ENCODE measurements around the gene GALNT11.

GALNT11 gene

GRCh38 chr7:152128252-152128651 is 102.8 kb downstream of the GALNT11 start:
- H3K27me3 ChIP-seq (ENCODE audit: insufficient read depth, low read length): no peaks in the 10 kb centered on the region
- H3K27ac ChIP-seq (ENCODE audit: low read depth, low read length, poor library complexity, severe bottlenecking): no peak overlapping the region
- H3K4me2 ChIP-seq (ENCODE audit: low read length): no peak overlapping the region
- no peaks in the 10 kb centered on the region for H4K20me1 ChIP-seq (ENCODE audit: insufficient read depth, low read length)
- no peaks in the 10 kb centered on the region for H3K4me1 ChIP-seq (ENCODE audit: insufficient read depth, low read length, severe bottlenecking)
- peaks cover 98% of the 10 kb centered on the region for H3K36me3 ChIP-seq (ENCODE audit: insufficient read depth, low read length)
- no peak overlapping the region for H3K4me3 ChIP-seq (ENCODE audit: low read depth, low read length, poor library complexity, severe bottlenecking)
- no peaks in the 10 kb centered on the region for H3K9me2 ChIP-seq (ENCODE audit: low read depth, low read length)
- H3K79me2 ChIP-seq (ENCODE audit: insufficient read depth, low read length): no peaks in the 10 kb centered on the region
- no peaks in the 10 kb centered on the region for H3F3A ChIP-seq (ENCODE audit: insufficient read depth, low read length)
- peaks cover 4% of the 10 kb centered on the region; the same call in 1 of the 2 replicates for H3K9me3 ChIP-seq (ENCODE audit: low read length)
- no peak overlapping the region for H3K9ac ChIP-seq (ENCODE audit: low read length)
- no peak for TF ChIP-seq EZH2 (IDR thresholded peaks at IDR 0.05; ENCODE audit: borderline replicate concordance, low read length)
- no peak for TF ChIP-seq CTCF (IDR thresholded peaks at IDR 0.05; ENCODE audit: low read length)
- no peak overlapping the region for H2AFZ ChIP-seq (ENCODE audit: low read length)

- Histone ChIP-seq H3K36me3 (ENCODE audit: insufficient read depth, low read length) (peaks cover 98% of the 10 kb centered on the region), H3K9me3 (ENCODE audit: low read length) (peaks cover 4% of the 10 kb centered on the region; the same call in 1 of the 2 replicates), H3K9me2 (ENCODE audit: low read depth, low read length) (no peaks in the 10 kb centered on the region), H3K4me3 (ENCODE audit: low read depth, low read length, poor library complexity, severe bottlenecking) (no peak overlapping the region), H3K4me2 (ENCODE audit: low read length) (no peak overlapping the region), H3K27ac (ENCODE audit: low read depth, low read length, poor library complexity, severe bottlenecking) (no peak overlapping the region), H3K79me2 (ENCODE audit: insufficient read depth, low read length) (no peaks in the 10 kb centered on the region), H3K4me1 (ENCODE audit: insufficient read depth, low read length, severe bottlenecking) (no peaks in the 10 kb centered on the region), H3F3A (ENCODE audit: insufficient read depth, low read length) (no peaks in the 10 kb centered on the region), H4K20me1 (ENCODE audit: insufficient read depth, low read length) (no peaks in the 10 kb centered on the region), H3K27me3 (ENCODE audit: insufficient read depth, low read length) (no peaks in the 10 kb centered on the region), H3K9ac (ENCODE audit: low read length) (no peak overlapping the region), H2AFZ (ENCODE audit: low read length) (no peak overlapping the region)
- TF ChIP-seq CTCF (IDR thresholded peaks at IDR 0.05; ENCODE audit: low read length): no peak
- no peak for TF ChIP-seq EZH2 (IDR thresholded peaks at IDR 0.05; ENCODE audit: borderline replicate concordance, low read length)
These were observed 103.4 kb downstream of the GALNT11 start for GRCh38 chr7:152128741-152129461.

- H3K4me2 ChIP-seq (ENCODE audit: low read length): no peak overlapping the region
- H3K4me3 ChIP-seq (ENCODE audit: low read depth, low read length, poor library complexity, severe bottlenecking): no peak overlapping the region
- no peaks in the 10 kb centered on the region for H3K79me2 ChIP-seq (ENCODE audit: insufficient read depth, low read length)
- peaks cover 94% of the 10 kb centered on the region for H3K36me3 ChIP-seq (ENCODE audit: insufficient read depth, low read length)
- H3K4me1 ChIP-seq (ENCODE audit: insufficient read depth, low read length, severe bottlenecking): no peaks in the 10 kb centered on the region
- no peaks in the 10 kb centered on the region for H3K9me2 ChIP-seq (ENCODE audit: low read depth, low read length)
- H3K27me3 ChIP-seq (ENCODE audit: insufficient read depth, low read length): no peaks in the 10 kb centered on the region
- H2AFZ ChIP-seq (ENCODE audit: low read length): no peak overlapping the region
- peaks cover 4% of the 10 kb centered on the region; the same call in 1 of the 2 replicates for H3K9me3 ChIP-seq (ENCODE audit: low read length)
- no peaks in the 10 kb centered on the region for H4K20me1 ChIP-seq (ENCODE audit: insufficient read depth, low read length)
- H3F3A ChIP-seq (ENCODE audit: insufficient read depth, low read length): no peaks in the 10 kb centered on the region; the same call in 1 of the 2 replicates
- TF ChIP-seq CTCF (IDR thresholded peaks at IDR 0.05; ENCODE audit: low read length) (no peak), EZH2 (IDR thresholded peaks at IDR 0.05; ENCODE audit: borderline replicate concordance, low read length) (no peak)
- H3K9ac ChIP-seq (ENCODE audit: low read length): no peak overlapping the region
- H3K27ac ChIP-seq (ENCODE audit: low read depth, low read length, poor library complexity, severe bottlenecking): no peak overlapping the region
These were observed 104.2 kb downstream of the GALNT11 start for GRCh38 chr7:152129682-152130081.

All from OCI-LY1 (cell line).